ENCODE measurements around the gene AP1M2.

DNA sequence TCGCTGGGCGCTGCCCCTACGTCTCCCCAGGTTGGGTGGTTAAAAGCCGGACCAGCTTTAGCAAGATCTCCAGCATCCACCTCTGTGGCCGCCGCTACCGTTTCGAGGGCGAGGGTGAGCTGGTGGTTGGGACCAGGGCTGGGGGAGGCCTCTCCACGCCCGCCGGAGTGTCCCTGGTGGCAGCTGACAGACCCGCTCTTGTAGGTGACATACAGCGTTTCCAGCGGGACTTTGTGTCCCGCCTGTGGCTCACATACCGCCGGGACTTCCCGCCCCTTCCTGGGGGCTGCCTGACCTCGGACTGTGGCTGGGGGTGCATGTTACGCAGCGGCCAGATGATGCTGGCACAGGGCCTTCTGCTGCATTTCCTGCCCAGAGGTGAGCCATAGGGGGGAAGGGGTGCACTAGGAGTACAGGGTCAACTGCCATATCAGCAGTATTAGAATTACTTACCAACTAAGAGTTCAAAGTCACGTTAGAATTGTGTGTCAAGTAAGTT is 42.3 kb downstream of the AP1M2 start:
- TF ChIP-seq, protein P1, sequence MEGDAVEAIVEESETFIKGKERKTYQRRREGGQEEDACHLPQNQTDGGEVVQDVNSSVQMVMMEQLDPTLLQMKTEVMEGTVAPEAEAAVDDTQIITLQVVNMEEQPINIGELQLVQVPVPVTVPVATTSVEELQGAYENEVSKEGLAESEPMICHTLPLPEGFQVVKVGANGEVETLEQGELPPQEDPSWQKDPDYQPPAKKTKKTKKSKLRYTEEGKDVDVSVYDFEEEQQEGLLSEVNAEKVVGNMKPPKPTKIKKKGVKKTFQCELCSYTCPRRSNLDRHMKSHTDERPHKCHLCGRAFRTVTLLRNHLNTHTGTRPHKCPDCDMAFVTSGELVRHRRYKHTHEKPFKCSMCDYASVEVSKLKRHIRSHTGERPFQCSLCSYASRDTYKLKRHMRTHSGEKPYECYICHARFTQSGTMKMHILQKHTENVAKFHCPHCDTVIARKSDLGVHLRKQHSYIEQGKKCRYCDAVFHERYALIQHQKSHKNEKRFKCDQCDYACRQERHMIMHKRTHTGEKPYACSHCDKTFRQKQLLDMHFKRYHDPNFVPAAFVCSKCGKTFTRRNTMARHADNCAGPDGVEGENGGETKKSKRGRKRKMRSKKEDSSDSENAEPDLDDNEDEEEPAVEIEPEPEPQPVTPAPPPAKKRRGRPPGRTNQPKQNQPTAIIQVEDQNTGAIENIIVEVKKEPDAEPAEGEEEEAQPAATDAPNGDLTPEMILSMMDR (IDR thresholded peaks at IDR 0.05; ENCODE audit: insufficient read depth, low read depth, low read length) = no peak
- no peak for TF ChIP-seq EZH2 (IDR thresholded peaks at IDR 0.05; ENCODE audit: insufficient read depth, low read length)
